Neural progenitor cell (in vitro differentiated cells): ENCODE data around the gene COPB1.

ENCODE experiments used
- CTCF ChIP-seq: fragments of 200-600 bp; sonication (generic); IDR thresholded peaks from 2 replicates; pipeline ENCODE4 v1.5.1; 2017; ENCODE audit warnings: antibody characterized with exemption, mild to moderate bottlenecking
- EZH2 ChIP-seq: fragments of 200-600 bp; sonication (generic); IDR thresholded peaks from 2 replicates; pipeline ENCODE4 v1.6.1; 2017; ENCODE audit warnings: antibody characterized with exemption, mild to moderate bottlenecking, moderate library complexity

GRCh38 chr11:14460147-14460546 is 39.5 kb downstream of the COPB1 start:
- no peak for TF ChIP-seq CTCF
- no peak for TF ChIP-seq EZH2
